Activated CD8-positive, alpha-beta T cell treated with anti-CD3 and anti-CD28 coated beads, Interleukin-2, amount 10 ng/mL, durations not matched to agents 7 days and 5 days (primary cell): ENCODE data around the gene LCN1. TPM values are rescaled to one million over a fixed set of nuclear protein-coding genes. Genes with fewer than 3 reads are reported as not detected.

Source experiments
- total RNA-seq, 2 experiments: library from RNA; stranded (reverse); gene quantifications; one replicate each; pipeline ENCODE4 v1.2.3, GENCODE V29; 2021

LCN1 gene
- total RNA-seq, 2 experiments from 2014 or later = not detected

Other genes starting within 250 kb of the LCN1 start
- not detected for gene PPP1R26, start 41.7 kb upstream of the LCN1 start, total RNA-seq
- 10 to 100 TPM; 28.4 to 32.9 TPM for gene MRPS2, start 20.8 kb upstream of the LCN1 start, total RNA-seq
- gene OBP2A, start 24.7 kb downstream of the LCN1 start, total RNA-seq = not detected
- gene PAEP, start 40.3 kb downstream of the LCN1 start, total RNA-seq = not detected
- not detected for gene GLT6D1, start 118.1 kb downstream of the LCN1 start, total RNA-seq
- gene LCN9, start 141.9 kb downstream of the LCN1 start, total RNA-seq = not detected
- not detected for gene SOHLH1, start 178.0 kb downstream of the LCN1 start, total RNA-seq
- gene KCNT1, start 180.7 kb downstream of the LCN1 start, total RNA-seq = not detected